C4-2B (cell line): ENCODE results near the gene MYBPC2.
"Not testable (repeated sequence)": the region's sequence is repeated elsewhere in the genome, so short reads cannot be mapped to it uniquely, and the experiment has no call there.

Experiments used
- H3K27ac ChIP-seq: fragments of 450-650 bp; 2 replicates; pipeline ENCODE4 v1.5.1; 2017
- ZFX ChIP-seq: fragments of 450-650 bp; IDR thresholded peaks from 2 replicates; pipeline ENCODE4 v1.6.1; 2017
- TF ChIP-seq, protein P1 (sequence below): fragments of 450-650 bp; conservative IDR thresholded peaks from 2 replicates; pipeline ENCODE4 v1.5.1; 2017; ENCODE audit warnings: mild to moderate bottlenecking

The MYBPC2 gene

GRCh38 chr19:50432221-50433028 is at the start of gene MYBPC2:
MYBPC2 (plus strand) TSS chr19:50432892; CDS start chr19:50432954, 62 bp downstream.
- TF ChIP-seq ZFX = no peak
- TF ChIP-seq, protein P1, sequence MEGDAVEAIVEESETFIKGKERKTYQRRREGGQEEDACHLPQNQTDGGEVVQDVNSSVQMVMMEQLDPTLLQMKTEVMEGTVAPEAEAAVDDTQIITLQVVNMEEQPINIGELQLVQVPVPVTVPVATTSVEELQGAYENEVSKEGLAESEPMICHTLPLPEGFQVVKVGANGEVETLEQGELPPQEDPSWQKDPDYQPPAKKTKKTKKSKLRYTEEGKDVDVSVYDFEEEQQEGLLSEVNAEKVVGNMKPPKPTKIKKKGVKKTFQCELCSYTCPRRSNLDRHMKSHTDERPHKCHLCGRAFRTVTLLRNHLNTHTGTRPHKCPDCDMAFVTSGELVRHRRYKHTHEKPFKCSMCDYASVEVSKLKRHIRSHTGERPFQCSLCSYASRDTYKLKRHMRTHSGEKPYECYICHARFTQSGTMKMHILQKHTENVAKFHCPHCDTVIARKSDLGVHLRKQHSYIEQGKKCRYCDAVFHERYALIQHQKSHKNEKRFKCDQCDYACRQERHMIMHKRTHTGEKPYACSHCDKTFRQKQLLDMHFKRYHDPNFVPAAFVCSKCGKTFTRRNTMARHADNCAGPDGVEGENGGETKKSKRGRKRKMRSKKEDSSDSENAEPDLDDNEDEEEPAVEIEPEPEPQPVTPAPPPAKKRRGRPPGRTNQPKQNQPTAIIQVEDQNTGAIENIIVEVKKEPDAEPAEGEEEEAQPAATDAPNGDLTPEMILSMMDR = no peak
- H3K27ac ChIP-seq = 0 out of 2 replicates have a peak within 1 kb of the TSS, but pooled peaks have one; percentile 5

GRCh38 chr19:50383001-50383851 is 49.5 kb upstream of the MYBPC2 start:
- TF ChIP-seq, protein P1 = no peak
- no peak for TF ChIP-seq ZFX
- peak overlapping the region; percentile 88 for H3K27ac ChIP-seq

DNA sequence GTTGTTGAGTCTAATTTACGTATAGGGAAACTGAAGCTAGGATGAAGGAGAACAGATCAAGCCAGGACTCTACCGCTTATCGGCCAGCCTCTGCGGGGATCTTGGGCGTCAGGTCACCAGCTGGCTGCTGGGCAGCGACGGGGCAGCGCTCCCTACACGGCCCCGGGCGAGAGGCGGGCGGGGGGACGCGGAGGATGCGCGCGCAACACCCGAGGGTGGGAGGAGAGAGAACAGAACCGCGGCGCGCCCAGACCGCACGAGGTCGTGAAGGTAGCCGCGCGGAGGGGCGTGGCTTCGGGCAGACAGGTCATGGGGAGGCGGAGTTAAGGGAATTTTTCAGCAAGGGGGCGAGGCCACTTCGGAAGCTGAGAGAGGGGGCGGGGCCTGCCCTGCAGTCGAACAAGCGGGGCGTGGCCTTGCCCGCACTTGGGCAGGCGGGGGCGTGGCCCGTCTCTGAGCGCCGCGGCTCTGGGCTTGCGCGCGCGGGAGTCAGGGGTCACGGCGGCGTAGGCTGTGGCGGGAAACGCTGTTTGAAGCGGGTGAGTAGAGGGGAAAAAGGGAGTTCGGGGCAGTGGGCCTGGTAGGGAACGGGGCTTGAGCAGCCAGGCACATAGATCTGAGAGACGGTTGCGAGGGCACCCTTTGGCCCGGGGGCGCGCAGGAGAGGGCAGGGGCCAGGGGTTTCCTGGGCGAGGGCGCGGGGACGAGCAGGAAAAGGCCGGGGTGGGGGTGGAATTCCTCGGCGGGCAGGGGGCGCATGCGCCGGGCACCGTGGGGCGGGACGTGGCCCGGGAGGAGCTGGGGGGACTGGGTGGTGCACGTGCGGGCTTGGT is 48.6 kb upstream of the MYBPC2 start, which contains the start of gene POLD1:
Gene POLD1, plus strand, starts transcription at position 496 of the 833 bp plus-strand sequence. CDS start 14,505 bp downstream, outside the sequence.
- TF ChIP-seq, protein P1 = no peak
- peak; percentile 41; the same call in 1 of the 2 replicates for TF ChIP-seq ZFX
- H3K27ac ChIP-seq = peak within 1 kb of the TSS; percentile 88

GRCh38 chr19:50384685-50385535 is 47.8 kb upstream of the MYBPC2 start:
- peak; percentile 11; the same call in 1 of the 2 replicates for TF ChIP-seq ZFX
- TF ChIP-seq, protein P1 = no peak
- H3K27ac ChIP-seq = peak overlapping the region; percentile 88

GRCh38 chr19:50387176-50387867 is 45.4 kb upstream of the MYBPC2 start:
- no peak overlapping the region for H3K27ac ChIP-seq
- no peak for TF ChIP-seq ZFX
- TF ChIP-seq, protein P1 = no peak

DNA sequence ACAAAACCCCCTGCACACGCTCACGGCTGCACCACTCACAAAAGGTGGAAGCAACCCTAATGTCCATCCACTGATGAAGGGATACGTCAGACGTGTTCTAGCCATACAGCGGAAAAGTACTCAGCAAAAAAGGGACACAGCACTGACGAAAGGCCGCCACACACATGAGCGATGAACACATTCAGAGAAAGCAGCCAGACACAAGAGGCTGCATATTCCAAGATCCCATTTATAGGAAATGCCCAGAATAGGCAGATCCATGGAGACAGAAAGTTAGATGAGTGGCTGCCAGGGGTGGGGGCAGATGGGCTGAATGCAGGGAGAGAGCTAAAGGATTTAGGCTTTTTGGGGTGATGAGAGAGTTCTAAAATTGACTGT is 44.8 kb upstream of the MYBPC2 start:
- H3K27ac ChIP-seq = no peak overlapping the region
- TF ChIP-seq, protein P1 = no peak
- TF ChIP-seq ZFX = no peak

GRCh38 chr19:50390295-50390694 is 42.4 kb upstream of the MYBPC2 start:
- H3K27ac ChIP-seq = not testable (repeated sequence)

GRCh38 chr19:50390952-50391351 is 41.7 kb upstream of the MYBPC2 start:
- not testable (repeated sequence) for H3K27ac ChIP-seq
